ENCODE results near the gene GRM7.

GRM7 gene

GRCh38 chr3:7288133-7288532, 427.2 kb downstream of the GRM7 start:
- H3K9me3 ChIP-seq (ENCODE audit: control insufficient read depth, insufficient read depth, low read length): no peaks in the 10 kb centered on the region
- H3K4me2 ChIP-seq (ENCODE audit: low read length): no peak overlapping the region

GRCh38 chr3:7289121-7289520, 428.2 kb downstream of the GRM7 start:
- H3K9me2 ChIP-seq (replicated peaks; ENCODE audit: control insufficient read depth, low read length): no peaks in the 10 kb centered on the region
- H3K36me3 ChIP-seq (ENCODE audit: control insufficient read depth, low read length): no peaks in the 10 kb centered on the region
- no peaks in the 10 kb centered on the region for H4K20me1 ChIP-seq (ENCODE audit: control insufficient read depth, insufficient read depth, low read depth, low read length)
- TF ChIP-seq CTCF (IDR thresholded peaks at IDR 0.05; ENCODE audit: low read depth, low read length, poor library complexity, severe bottlenecking): no peak
- TF ChIP-seq EZH2phosphoT487 (IDR thresholded peaks at IDR 0.05; ENCODE audit: borderline replicate concordance, low read length): no peak
- H3K9me3 ChIP-seq (ENCODE audit: control insufficient read depth, insufficient read depth, low read length): no peaks in the 10 kb centered on the region
- H3K4me2 ChIP-seq (ENCODE audit: low read length): no peak overlapping the region
- no peak overlapping the region for H3K4me3 ChIP-seq (ENCODE audit: low read length)
- H3K4me1 ChIP-seq (ENCODE audit: control insufficient read depth, low read length): no peaks in the 10 kb centered on the region
- H3K79me2 ChIP-seq (ENCODE audit: control insufficient read depth, low read length): no peaks in the 10 kb centered on the region
- no peaks in the 10 kb centered on the region for H3F3A ChIP-seq (ENCODE audit: control insufficient read depth, insufficient read depth)
- no peaks in the 10 kb centered on the region for H3K27me3 ChIP-seq (ENCODE audit: control insufficient read depth, low read length)
- no peak overlapping the region for H3K27ac ChIP-seq (ENCODE audit: low read depth, low read length)

More at GRCh38 chr3:7288133-7288532, 427.2 kb downstream of the GRM7 start:
- H3K27me3 ChIP-seq (ENCODE audit: control insufficient read depth, low read length): no peaks in the 10 kb centered on the region
- no peaks in the 10 kb centered on the region for H3K36me3 ChIP-seq (ENCODE audit: control insufficient read depth, low read length)
- no peaks in the 10 kb centered on the region for H3K4me1 ChIP-seq (ENCODE audit: control insufficient read depth, low read length)
- H3K27ac ChIP-seq (ENCODE audit: low read depth, low read length): no peak overlapping the region
- no peaks in the 10 kb centered on the region for H3F3A ChIP-seq (ENCODE audit: control insufficient read depth, insufficient read depth)
- no peaks in the 10 kb centered on the region for H4K20me1 ChIP-seq (ENCODE audit: control insufficient read depth, insufficient read depth, low read depth, low read length)
- H3K4me3 ChIP-seq (ENCODE audit: low read length): no peak overlapping the region
- TF ChIP-seq EZH2phosphoT487 (IDR thresholded peaks at IDR 0.05; ENCODE audit: borderline replicate concordance, low read length) (no peak), CTCF (IDR thresholded peaks at IDR 0.05; ENCODE audit: low read depth, low read length, poor library complexity, severe bottlenecking) (no peak)
- H3K79me2 ChIP-seq (ENCODE audit: control insufficient read depth, low read length): no peaks in the 10 kb centered on the region
- H3K9me2 ChIP-seq (replicated peaks; ENCODE audit: control insufficient read depth, low read length): no peaks in the 10 kb centered on the region

- TF ChIP-seq EZH2phosphoT487 (IDR thresholded peaks at IDR 0.05; ENCODE audit: borderline replicate concordance, low read length): no peak
- TF ChIP-seq CTCF (IDR thresholded peaks at IDR 0.05; ENCODE audit: low read depth, low read length, poor library complexity, severe bottlenecking): no peak
- no peaks in the 10 kb centered on the region for H4K20me1 ChIP-seq (ENCODE audit: control insufficient read depth, insufficient read depth, low read depth, low read length)
- H3K9me3 ChIP-seq (ENCODE audit: control insufficient read depth, insufficient read depth, low read length): no peaks in the 10 kb centered on the region
Observed at GRCh38 chr3:7290077-7290825, 429.3 kb downstream of the GRM7 start.

More at GRCh38 chr3:7290077-7290825, 429.3 kb downstream of the GRM7 start:
- H3K27me3 ChIP-seq (ENCODE audit: control insufficient read depth, low read length): no peaks in the 10 kb centered on the region
- no peak overlapping the region for H3K4me2 ChIP-seq (ENCODE audit: low read length)
- H3F3A ChIP-seq (ENCODE audit: control insufficient read depth, insufficient read depth): no peaks in the 10 kb centered on the region
- no peaks in the 10 kb centered on the region for H3K9me2 ChIP-seq (replicated peaks; ENCODE audit: control insufficient read depth, low read length)
- no peaks in the 10 kb centered on the region for H3K79me2 ChIP-seq (ENCODE audit: control insufficient read depth, low read length)
- no peak overlapping the region for H3K27ac ChIP-seq (ENCODE audit: low read depth, low read length)
- no peaks in the 10 kb centered on the region for H3K4me1 ChIP-seq (ENCODE audit: control insufficient read depth, low read length)
- no peak overlapping the region for H3K4me3 ChIP-seq (ENCODE audit: low read length)
- no peaks in the 10 kb centered on the region for H3K36me3 ChIP-seq (ENCODE audit: control insufficient read depth, low read length)

All from DOHH2 (cell line).